Measurements from ENCODE around the gene LDB3.

LDB3 gene

DNA sequence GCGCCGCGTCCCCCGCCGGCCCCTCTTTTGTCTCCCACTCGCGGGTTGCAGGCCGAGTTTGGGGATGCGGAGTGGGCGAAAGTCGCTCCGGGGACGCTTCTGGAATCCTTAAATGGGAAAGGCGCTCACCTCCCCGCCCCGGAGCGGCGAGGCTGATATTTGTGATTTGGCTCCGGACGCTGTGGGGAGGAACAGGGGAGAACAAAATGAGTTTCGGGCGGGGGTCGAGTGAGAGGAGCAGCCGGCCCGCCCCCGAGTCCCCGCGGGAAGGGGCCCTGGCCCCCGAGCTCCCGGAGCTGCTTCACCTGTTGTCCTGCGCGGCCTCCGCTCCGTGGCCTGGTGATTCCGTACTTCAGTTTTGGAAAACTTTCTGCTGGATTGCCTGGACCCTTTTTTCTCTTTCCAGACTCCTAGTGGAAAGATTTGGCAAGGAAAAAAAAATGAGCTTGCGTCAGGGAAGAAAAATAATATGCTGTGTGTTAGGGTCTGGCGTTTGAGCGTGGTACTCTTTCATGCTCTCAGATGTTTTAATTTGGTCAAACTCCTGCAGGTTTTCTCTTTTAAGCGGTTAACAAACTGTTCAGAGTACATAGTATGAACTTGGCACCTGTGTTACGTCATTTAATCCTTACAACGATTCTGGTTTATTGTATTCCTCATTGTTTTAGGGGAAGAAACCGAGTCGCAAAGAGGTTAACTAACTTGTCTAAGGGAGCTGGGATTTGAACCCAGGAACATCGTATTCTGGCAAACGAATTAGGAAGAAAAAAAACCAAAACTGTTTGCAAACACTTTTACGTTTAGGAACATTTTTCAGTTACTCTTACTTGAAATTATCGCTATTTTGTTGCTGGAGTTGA lies 89.0 kb downstream of the LDB3 start (continued):
- peak; percentile 39 for TF ChIP-seq SP2 (tag by site-specific recombination; IDR thresholded peaks at IDR 0.05)
- TF ChIP-seq, protein P1, sequence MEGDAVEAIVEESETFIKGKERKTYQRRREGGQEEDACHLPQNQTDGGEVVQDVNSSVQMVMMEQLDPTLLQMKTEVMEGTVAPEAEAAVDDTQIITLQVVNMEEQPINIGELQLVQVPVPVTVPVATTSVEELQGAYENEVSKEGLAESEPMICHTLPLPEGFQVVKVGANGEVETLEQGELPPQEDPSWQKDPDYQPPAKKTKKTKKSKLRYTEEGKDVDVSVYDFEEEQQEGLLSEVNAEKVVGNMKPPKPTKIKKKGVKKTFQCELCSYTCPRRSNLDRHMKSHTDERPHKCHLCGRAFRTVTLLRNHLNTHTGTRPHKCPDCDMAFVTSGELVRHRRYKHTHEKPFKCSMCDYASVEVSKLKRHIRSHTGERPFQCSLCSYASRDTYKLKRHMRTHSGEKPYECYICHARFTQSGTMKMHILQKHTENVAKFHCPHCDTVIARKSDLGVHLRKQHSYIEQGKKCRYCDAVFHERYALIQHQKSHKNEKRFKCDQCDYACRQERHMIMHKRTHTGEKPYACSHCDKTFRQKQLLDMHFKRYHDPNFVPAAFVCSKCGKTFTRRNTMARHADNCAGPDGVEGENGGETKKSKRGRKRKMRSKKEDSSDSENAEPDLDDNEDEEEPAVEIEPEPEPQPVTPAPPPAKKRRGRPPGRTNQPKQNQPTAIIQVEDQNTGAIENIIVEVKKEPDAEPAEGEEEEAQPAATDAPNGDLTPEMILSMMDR (tag by site-specific recombination; IDR thresholded peaks at IDR 0.05), result peak; percentile 13; the same call in 1 of the 2 replicates
- TF ChIP-seq, protein P2, sequence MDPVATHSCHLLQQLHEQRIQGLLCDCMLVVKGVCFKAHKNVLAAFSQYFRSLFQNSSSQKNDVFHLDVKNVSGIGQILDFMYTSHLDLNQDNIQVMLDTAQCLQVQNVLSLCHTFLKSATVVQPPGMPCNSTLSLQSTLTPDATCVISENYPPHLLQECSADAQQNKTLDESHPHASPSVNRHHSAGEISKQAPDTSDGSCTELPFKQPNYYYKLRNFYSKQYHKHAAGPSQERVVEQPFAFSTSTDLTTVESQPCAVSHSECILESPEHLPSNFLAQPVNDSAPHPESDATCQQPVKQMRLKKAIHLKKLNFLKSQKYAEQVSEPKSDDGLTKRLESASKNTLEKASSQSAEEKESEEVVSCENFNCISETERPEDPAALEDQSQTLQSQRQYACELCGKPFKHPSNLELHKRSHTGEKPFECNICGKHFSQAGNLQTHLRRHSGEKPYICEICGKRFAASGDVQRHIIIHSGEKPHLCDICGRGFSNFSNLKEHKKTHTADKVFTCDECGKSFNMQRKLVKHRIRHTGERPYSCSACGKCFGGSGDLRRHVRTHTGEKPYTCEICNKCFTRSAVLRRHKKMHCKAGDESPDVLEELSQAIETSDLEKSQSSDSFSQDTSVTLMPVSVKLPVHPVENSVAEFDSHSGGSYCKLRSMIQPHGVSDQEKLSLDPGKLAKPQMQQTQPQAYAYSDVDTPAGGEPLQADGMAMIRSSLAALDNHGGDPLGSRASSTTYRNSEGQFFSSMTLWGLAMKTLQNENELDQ (tag by site-specific recombination; IDR thresholded peaks at IDR 0.05; ENCODE audit: low read depth), result no peak
- TF ChIP-seq, protein P3, sequence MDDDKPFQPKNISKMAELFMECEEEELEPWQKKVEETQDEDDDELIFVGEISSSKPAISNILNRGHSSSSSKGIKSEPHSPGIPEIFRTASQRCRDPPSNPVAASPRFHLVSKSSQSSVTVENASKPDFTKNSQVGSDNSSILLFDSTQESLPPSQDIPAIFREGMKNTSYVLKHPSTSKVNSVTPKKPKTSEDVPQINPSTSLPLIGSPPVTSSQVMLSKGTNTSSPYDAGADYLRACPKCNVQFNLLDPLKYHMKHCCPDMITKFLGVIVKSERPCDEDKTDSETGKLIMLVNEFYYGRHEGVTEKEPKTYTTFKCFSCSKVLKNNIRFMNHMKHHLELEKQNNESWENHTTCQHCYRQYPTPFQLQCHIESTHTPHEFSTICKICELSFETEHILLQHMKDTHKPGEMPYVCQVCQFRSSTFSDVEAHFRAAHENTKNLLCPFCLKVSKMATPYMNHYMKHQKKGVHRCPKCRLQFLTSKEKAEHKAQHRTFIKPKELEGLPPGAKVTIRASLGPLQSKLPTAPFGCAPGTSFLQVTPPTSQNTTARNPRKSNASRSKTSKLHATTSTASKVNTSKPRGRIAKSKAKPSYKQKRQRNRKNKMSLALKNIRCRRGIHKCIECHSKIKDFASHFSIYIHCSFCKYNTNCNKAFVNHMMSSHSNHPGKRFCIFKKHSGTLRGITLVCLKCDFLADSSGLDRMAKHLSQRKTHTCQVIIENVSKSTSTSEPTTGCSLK (tag by site-specific recombination; IDR thresholded peaks at IDR 0.05), result no peak
- TF ChIP-seq GLIS2 (tag by site-specific recombination; IDR thresholded peaks at IDR 0.05), result peak; percentile 69
- no peak for TF ChIP-seq GLI4 (tag by site-specific recombination; IDR thresholded peaks at IDR 0.05)
- TF ChIP-seq ZNF664 (tag by site-specific recombination; IDR thresholded peaks at IDR 0.05), result no peak
- TF ChIP-seq, protein P4, sequence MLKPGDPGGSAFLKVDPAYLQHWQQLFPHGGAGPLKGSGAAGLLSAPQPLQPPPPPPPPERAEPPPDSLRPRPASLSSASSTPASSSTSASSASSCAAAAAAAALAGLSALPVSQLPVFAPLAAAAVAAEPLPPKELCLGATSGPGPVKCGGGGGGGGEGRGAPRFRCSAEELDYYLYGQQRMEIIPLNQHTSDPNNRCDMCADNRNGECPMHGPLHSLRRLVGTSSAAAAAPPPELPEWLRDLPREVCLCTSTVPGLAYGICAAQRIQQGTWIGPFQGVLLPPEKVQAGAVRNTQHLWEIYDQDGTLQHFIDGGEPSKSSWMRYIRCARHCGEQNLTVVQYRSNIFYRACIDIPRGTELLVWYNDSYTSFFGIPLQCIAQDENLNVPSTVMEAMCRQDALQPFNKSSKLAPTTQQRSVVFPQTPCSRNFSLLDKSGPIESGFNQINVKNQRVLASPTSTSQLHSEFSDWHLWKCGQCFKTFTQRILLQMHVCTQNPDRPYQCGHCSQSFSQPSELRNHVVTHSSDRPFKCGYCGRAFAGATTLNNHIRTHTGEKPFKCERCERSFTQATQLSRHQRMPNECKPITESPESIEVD (tag by site-specific recombination; IDR thresholded peaks at IDR 0.05), result no peak
- TF ChIP-seq ZNF146 (tag by site-specific recombination; IDR thresholded peaks at IDR 0.05), result no peak
- TF ChIP-seq GLIS1 (tag by site-specific recombination; IDR thresholded peaks at IDR 0.05), result no peak
- TF ChIP-seq ZNF521 (tag by site-specific recombination; IDR thresholded peaks at IDR 0.05), result no peak
- TF ChIP-seq EGR2 (tag by site-specific recombination; IDR thresholded peaks at IDR 0.05; ENCODE audit: low read depth), result 0 out of 2 replicates have a peak, but pooled peaks have one; percentile 6
- TF ChIP-seq, protein P5, sequence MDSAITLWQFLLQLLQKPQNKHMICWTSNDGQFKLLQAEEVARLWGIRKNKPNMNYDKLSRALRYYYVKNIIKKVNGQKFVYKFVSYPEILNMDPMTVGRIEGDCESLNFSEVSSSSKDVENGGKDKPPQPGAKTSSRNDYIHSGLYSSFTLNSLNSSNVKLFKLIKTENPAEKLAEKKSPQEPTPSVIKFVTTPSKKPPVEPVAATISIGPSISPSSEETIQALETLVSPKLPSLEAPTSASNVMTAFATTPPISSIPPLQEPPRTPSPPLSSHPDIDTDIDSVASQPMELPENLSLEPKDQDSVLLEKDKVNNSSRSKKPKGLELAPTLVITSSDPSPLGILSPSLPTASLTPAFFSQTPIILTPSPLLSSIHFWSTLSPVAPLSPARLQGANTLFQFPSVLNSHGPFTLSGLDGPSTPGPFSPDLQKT (IDR thresholded peaks at IDR 0.05; ENCODE audit: borderline replicate concordance, low read depth, low read length), result no peak
- no peak for TF ChIP-seq ZNF121 (tag by site-specific recombination; IDR thresholded peaks at IDR 0.05)
- no peak for TF ChIP-seq ZNF211 (tag by site-specific recombination; IDR thresholded peaks at IDR 0.05; ENCODE audit: low read depth)
- TF ChIP-seq, protein P6, sequence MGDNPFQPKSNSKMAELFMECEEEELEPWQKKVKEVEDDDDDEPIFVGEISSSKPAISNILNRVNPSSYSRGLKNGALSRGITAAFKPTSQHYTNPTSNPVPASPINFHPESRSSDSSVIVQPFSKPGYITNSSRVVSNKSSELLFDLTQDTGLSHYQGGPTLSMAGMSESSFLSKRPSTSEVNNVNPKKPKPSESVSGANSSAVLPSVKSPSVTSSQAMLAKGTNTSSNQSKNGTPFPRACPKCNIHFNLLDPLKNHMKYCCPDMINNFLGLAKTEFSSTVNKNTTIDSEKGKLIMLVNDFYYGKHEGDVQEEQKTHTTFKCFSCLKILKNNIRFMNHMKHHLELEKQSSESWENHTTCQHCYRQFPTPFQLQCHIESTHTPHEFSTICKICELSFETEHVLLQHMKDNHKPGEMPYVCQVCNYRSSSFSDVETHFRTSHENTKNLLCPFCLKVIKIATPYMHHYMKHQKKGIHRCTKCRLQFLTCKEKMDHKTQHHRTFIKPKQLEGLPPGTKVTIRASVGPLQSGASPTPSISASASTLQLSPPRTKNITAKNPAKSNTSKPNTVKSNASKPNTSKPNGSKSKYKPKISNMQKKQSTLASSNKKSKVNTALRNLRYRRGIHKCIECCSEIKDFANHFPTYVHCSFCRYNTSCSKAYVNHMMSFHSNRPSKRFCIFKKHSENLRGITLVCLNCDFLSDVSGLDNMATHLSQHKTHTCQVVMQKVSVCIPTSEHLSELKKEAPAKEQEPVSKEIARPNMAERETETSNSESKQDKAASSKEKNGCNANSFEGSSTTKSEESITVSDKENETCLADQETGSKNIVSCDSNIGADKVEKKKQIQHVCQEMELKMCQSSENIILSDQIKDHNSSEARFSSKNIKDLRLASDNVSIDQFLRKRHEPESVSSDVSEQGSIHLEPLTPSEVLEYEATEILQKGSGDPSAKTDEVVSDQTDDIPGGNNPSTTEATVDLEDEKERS (tag by site-specific recombination; IDR thresholded peaks at IDR 0.05), result no peak
- TF ChIP-seq, protein P7, sequence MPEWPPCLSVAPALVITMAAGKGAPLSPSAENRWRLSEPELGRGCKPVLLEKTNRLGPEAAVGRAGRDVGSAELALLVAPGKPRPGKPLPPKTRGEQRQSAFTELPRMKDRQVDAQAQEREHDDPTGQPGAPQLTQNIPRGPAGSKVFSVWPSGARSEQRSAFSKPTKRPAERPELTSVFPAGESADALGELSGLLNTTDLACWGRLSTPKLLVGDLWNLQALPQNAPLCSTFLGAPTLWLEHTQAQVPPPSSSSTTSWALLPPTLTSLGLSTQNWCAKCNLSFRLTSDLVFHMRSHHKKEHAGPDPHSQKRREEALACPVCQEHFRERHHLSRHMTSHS (tag by site-specific recombination; IDR thresholded peaks at IDR 0.05), result no peak
- no peak for TF ChIP-seq ZNF114 (tag by site-specific recombination; IDR thresholded peaks at IDR 0.05)
- no peak for TF ChIP-seq ZNF677 (tag by site-specific recombination; IDR thresholded peaks at IDR 0.05)
- TF ChIP-seq SP7 (tag by site-specific recombination; IDR thresholded peaks at IDR 0.05), result peak; percentile 13; the same call in 1 of the 2 replicates
- no peak for TF ChIP-seq KLF1 (tag by site-specific recombination; IDR thresholded peaks at IDR 0.05)
- no peak for TF ChIP-seq ZSCAN16 (tag by site-specific recombination; IDR thresholded peaks at IDR 0.05)
- TF ChIP-seq ZIC2 (tag by site-specific recombination; IDR thresholded peaks at IDR 0.05), result no peak; the same call in 1 of the 2 replicates
- TF ChIP-seq ZNF112 (tag by site-specific recombination; IDR thresholded peaks at IDR 0.05), result no peak
- TF ChIP-seq ZNF843 (tag by site-specific recombination; IDR thresholded peaks at IDR 0.05), result no peak
- 0 out of 2 replicates have a peak, but pooled peaks have one; percentile 13 for TF ChIP-seq ZBTB21 (tag by site-specific recombination; IDR thresholded peaks at IDR 0.05)
